HepG2 (cell line): ENCODE measurements around the gene CMIP. TPM values are rescaled to one million over a fixed set of nuclear protein-coding genes. Genes with fewer than 3 reads are reported as not detected.

Experiments used
- ATF1 ChIP-seq: IDR thresholded peaks from 2 replicates; pipeline ENCODE4 v1.6.1; 2016; ENCODE audit warnings: mild to moderate bottlenecking, control low read depth
- DDIT3 ChIP-seq: sonication (generic); formaldehyde crosslinking; IDR thresholded peaks from 2 replicates; pipeline ENCODE4 v1.4.0; 2020; ENCODE audit warnings: mild to moderate bottlenecking, missing genetic modification reagents
- ETV6 ChIP-seq: sonication (generic); formaldehyde crosslinking; conservative IDR thresholded peaks from 2 replicates; pipeline ENCODE4 v1.4.0; 2020; ENCODE audit warnings: missing genetic modification reagents
- FOXM1 ChIP-seq: sonication (generic); formaldehyde crosslinking; IDR thresholded peaks from 2 replicates; pipeline ENCODE4 v1.5.0; 2020; ENCODE audit warnings: missing genetic modification reagents
- JDP2 ChIP-seq: sonication (generic); formaldehyde crosslinking; IDR thresholded peaks from 2 replicates; pipeline ENCODE4 v1.8.1; 2022; ENCODE audit warnings: missing genetic modification reagents, borderline replicate concordance
- RBM39 ChIP-seq: fragments of 200-400 bp; formaldehyde crosslinking; IDR thresholded peaks from one replicate; pipeline ENCODE4 v1.6.1; 2018; ENCODE audit warnings: antibody characterized with exemption, mild to moderate bottlenecking, low read depth, low read length; ENCODE audit not compliant: poor library complexity, severe bottlenecking
- SKIL ChIP-seq: sonication (generic); formaldehyde crosslinking; IDR thresholded peaks from 2 replicates; pipeline ENCODE4 v1.8.0; 2022; ENCODE audit warnings: missing genetic modification reagents, mild to moderate bottlenecking, moderate library complexity, borderline replicate concordance
- SMC3 ChIP-seq: IDR thresholded peaks from 2 replicates; pipeline ENCODE4 v1.6.1; 2011; ENCODE audit warnings: low read length, improper control_type of control experiment
- SOX6 ChIP-seq, 2 experiments: fragments of 450-650 bp in 1 of 2; sonication (generic) in 1 of 2; formaldehyde crosslinking in 1 of 2; IDR thresholded peaks; 2 replicates each; pipeline versions ENCODE4 v1.4.0 to v1.6.1; 2017 to 2020; ENCODE audit warnings: antibody characterized with exemption in 1 of 2, mild to moderate bottlenecking in 1 of 2, missing genetic modification reagents in 1 of 2
- SP140L ChIP-seq: sonication (generic); formaldehyde crosslinking; IDR thresholded peaks from 2 replicates; pipeline ENCODE4 v1.4.0; 2020; ENCODE audit warnings: missing genetic modification reagents, borderline replicate concordance
- SUZ12 ChIP-seq: fragments of 150-350 bp; IDR thresholded peaks from 2 replicates; pipeline ENCODE4 v1.6.1; 2014; ENCODE audit warnings: low read depth, low read length
- TGIF2 ChIP-seq: IDR thresholded peaks from 2 replicates; pipeline ENCODE4 v1.6.1; 2016; ENCODE audit warnings: control low read depth, missing compliant biosample characterization
- ZNF136 ChIP-seq: sonication (generic); formaldehyde crosslinking; IDR thresholded peaks from 2 replicates; pipeline ENCODE4 v1.8.1; 2022; ENCODE audit warnings: low read depth, mild to moderate bottlenecking, moderate library complexity, missing genetic modification reagents
- ZNF451 ChIP-seq: sonication (generic); formaldehyde crosslinking; IDR thresholded peaks from 2 replicates; pipeline ENCODE4 v1.5.0; 2020; ENCODE audit warnings: mild to moderate bottlenecking, missing genetic modification reagents
- ZNF557 ChIP-seq: sonication (generic); formaldehyde crosslinking; IDR thresholded peaks from 2 replicates; pipeline ENCODE4 v1.4.0; 2020; ENCODE audit warnings: missing genetic modification reagents
- ZNF605 ChIP-seq: sonication (generic); formaldehyde crosslinking; IDR thresholded peaks from 2 replicates; pipeline ENCODE4 v1.8.0; 2022; ENCODE audit warnings: mild to moderate bottlenecking, missing genetic modification reagents
- polyA plus RNA-seq, 8 experiments: library from polyadenylated mRNA; depleted of rRNA in 3 of 8; stranded (reverse) in 7 of 8; unstranded in 1 of 8; fragments of >200 nt; fragmentation: Illumina TruSeq in 4 of 8; extraction: Trizol in 4 of 8; gene quantifications; 2 replicates each; pipeline versions ENCODE4 v1.2.1 to v1.2.3, GENCODE V29; 2011 to 2016; ENCODE audit warnings: low read depth in 4 of 8, missing spikeins in 1 of 8, mixed read lengths in 1 of 8; ENCODE audit not compliant: insufficient read depth in 1 of 8
- total RNA-seq, 5 experiments: library from RNA; depleted of rRNA; stranded (reverse); fragments of >200 nt; fragmentation: Illumina TruSeq; extraction: Trizol; gene quantifications; 2 replicates each; pipeline ENCODE4 v1.2.3, GENCODE V29; 2016; ENCODE audit warnings: low read depth in 1 of 5
- TF ChIP-seq, protein P1 (sequence below): sonication (generic); formaldehyde crosslinking; IDR thresholded peaks from 2 replicates; pipeline ENCODE4 v1.4.0; 2020; ENCODE audit warnings: low read depth, missing genetic modification reagents
- TF ChIP-seq, protein P2 (sequence below): sonication (generic); formaldehyde crosslinking; IDR thresholded peaks from 2 replicates; pipeline ENCODE4 v1.8.0; 2022; ENCODE audit warnings: mild to moderate bottlenecking, missing genetic modification reagents, moderate library complexity

Gene CMIP
- total and polyA plus RNA-seq, 2 of the 13 experiments (the other 11 are each of a cell fraction or from before 2014, with no cell fraction given): 10.9 to 18.1 TPM

- TF ChIP-seq, protein P1, sequence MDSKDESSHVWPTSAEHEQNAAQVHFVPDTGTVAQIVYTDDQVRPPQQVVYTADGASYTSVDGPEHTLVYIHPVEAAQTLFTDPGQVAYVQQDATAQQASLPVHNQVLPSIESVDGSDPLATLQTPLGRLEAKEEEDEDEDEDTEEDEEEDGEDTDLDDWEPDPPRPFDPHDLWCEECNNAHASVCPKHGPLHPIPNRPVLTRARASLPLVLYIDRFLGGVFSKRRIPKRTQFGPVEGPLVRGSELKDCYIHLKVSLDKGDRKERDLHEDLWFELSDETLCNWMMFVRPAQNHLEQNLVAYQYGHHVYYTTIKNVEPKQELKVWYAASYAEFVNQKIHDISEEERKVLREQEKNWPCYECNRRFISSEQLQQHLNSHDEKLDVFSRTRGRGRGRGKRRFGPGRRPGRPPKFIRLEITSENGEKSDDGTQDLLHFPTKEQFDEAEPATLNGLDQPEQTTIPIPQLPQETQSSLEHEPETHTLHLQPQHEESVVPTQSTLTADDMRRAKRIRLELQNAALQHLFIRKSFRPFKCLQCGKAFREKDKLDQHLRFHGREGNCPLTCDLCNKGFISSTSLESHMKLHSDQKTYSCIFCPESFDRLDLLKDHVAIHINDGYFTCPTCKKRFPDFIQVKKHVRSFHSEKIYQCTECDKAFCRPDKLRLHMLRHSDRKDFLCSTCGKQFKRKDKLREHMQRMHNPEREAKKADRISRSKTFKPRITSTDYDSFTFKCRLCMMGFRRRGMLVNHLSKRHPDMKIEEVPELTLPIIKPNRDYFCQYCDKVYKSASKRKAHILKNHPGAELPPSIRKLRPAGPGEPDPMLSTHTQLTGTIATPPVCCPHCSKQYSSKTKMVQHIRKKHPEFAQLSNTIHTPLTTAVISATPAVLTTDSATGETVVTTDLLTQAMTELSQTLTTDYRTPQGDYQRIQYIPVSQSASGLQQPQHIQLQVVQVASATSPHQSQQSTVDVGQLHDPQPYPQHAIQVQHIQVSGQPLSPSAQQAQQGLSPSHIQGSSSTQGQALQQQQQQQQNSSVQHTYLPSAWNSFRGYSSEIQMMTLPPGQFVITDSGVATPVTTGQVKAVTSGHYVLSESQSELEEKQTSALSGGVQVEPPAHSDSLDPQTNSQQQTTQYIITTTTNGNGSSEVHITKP (CRISPR knock-in tag): peak; percentile 92
- TF ChIP-seq SMC3: peak; percentile 54
- TF ChIP-seq SOX6 (IDR thresholded peaks at IDR 0.05): no peak
- peak; percentile 96 for TF ChIP-seq SOX6 (CRISPR knock-in tag; IDR thresholded peaks at IDR 0.05)
- peak; percentile 90; the same call in 1 of the 2 replicates for TF ChIP-seq ZNF451 (CRISPR knock-in tag)
- TF ChIP-seq, protein P2, sequence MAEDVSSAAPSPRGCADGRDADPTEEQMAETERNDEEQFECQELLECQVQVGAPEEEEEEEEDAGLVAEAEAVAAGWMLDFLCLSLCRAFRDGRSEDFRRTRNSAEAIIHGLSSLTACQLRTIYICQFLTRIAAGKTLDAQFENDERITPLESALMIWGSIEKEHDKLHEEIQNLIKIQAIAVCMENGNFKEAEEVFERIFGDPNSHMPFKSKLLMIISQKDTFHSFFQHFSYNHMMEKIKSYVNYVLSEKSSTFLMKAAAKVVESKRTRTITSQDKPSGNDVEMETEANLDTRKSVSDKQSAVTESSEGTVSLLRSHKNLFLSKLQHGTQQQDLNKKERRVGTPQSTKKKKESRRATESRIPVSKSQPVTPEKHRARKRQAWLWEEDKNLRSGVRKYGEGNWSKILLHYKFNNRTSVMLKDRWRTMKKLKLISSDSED (CRISPR knock-in tag): no peak
- TF ChIP-seq SP140L: 0 out of 2 replicates have a peak, but pooled peaks have one; percentile 57
- TF ChIP-seq RBM39: no peak
- peak; percentile 88 for TF ChIP-seq ZNF605
- peak; percentile 99 for TF ChIP-seq SKIL (CRISPR knock-in tag)
- no peak for TF ChIP-seq FOXM1 (CRISPR knock-in tag)
- no peak for TF ChIP-seq DDIT3 (CRISPR knock-in tag)
- TF ChIP-seq ZNF136 (CRISPR knock-in tag): peak; percentile 97
- peak; percentile 48 for TF ChIP-seq ETV6 (CRISPR knock-in tag)
- no peak for TF ChIP-seq ZNF557 (CRISPR knock-in tag)
- peak; percentile 73; the same call in 1 of the 2 replicates for TF ChIP-seq TGIF2 (CRISPR knock-in tag)
- no peak for TF ChIP-seq SUZ12
- TF ChIP-seq ATF1 (CRISPR knock-in tag): no peak; the same call in 1 of the 2 replicates
- TF ChIP-seq JDP2 (CRISPR knock-in tag): peak; percentile 61; the same call in 1 of the 2 replicates
Measured at GRCh38 chr16:81451753-81452680, 7.4 kb downstream of the CMIP start (continued).
